Calu3 (cell line): Measurements from ENCODE around the gene WDFY2. TPM values are rescaled to one million over a fixed set of nuclear protein-coding genes. Genes with fewer than 3 reads are reported as not detected.
"Not testable (repeated sequence)": the region's sequence is repeated elsewhere in the genome, so short reads cannot be mapped to it uniquely, and the experiment has no call there.

Experiments
- BruUV-seq: library from RNA; stranded (reverse); fragments of 400-500 nt; replicated peaks from 2 replicates; lab custom pipeline; 2021; lab: Mats Ljungman, UMichigan
- CTCF ChIA-PET: fragments of 300-600 bp; sonication (Branson Sonifier 250); formaldehyde crosslinking; loops from one replicate; lab custom pipeline; 2022; ENCODE audit warnings: antibody characterized with exemption; lab: Charles Lee
- DNase-seq: peaks from one replicate; pipeline ENCODE4 v3.0.0; 2022
- H3K27ac Mint-ChIP-seq: one replicate; pipeline ENCODE4 v1.8.0; 2022; ENCODE audit warnings: mixed read lengths; ENCODE audit not compliant: unreplicated experiment
- H3K27me3 Mint-ChIP-seq: one replicate; pipeline ENCODE4 v1.8.0; 2022; ENCODE audit warnings: mixed read lengths; ENCODE audit not compliant: unreplicated experiment
- H3K36me3 Mint-ChIP-seq: one replicate; pipeline ENCODE4 v1.8.0; 2022; ENCODE audit warnings: mild to moderate bottlenecking, moderate library complexity, mixed read lengths; ENCODE audit not compliant: insufficient read depth, unreplicated experiment
- H3K4me1 Mint-ChIP-seq: one replicate; pipeline ENCODE4 v1.8.0; 2022; ENCODE audit warnings: mild to moderate bottlenecking, low read depth, mixed read lengths; ENCODE audit not compliant: unreplicated experiment
- H3K4me3 Mint-ChIP-seq: one replicate; pipeline ENCODE4 v1.8.0; 2022; ENCODE audit warnings: mild to moderate bottlenecking, low read depth, moderate library complexity, mixed read lengths; ENCODE audit not compliant: unreplicated experiment
- H3K9me3 Mint-ChIP-seq: one replicate; pipeline ENCODE4 v1.8.0; 2022; ENCODE audit warnings: low read depth, mixed read lengths; ENCODE audit not compliant: unreplicated experiment
- intact Hi-C: fragments of 100-400 bp; cut with micrococcal nuclease; formaldehyde crosslinking; loops from one replicate; pipeline ENCODE4 v1.10.0; 2022; ENCODE audit not compliant: unreplicated experiment
- total RNA-seq: library from RNA; stranded (reverse); gene quantifications from 2 replicates; pipeline ENCODE4 v1.2.3, GENCODE V29; 2022
- TF ChIP-seq, protein P1 (sequence below): fragments of 200-600 bp; IDR thresholded peaks from one replicate; pipeline ENCODE4 v1.8.0; 2022; ENCODE audit warnings: antibody characterized with exemption; ENCODE audit not compliant: unreplicated experiment

The WDFY2 gene
- total RNA-seq, 1 experiment from 2014 or later, result 5.9 TPM

DNA sequence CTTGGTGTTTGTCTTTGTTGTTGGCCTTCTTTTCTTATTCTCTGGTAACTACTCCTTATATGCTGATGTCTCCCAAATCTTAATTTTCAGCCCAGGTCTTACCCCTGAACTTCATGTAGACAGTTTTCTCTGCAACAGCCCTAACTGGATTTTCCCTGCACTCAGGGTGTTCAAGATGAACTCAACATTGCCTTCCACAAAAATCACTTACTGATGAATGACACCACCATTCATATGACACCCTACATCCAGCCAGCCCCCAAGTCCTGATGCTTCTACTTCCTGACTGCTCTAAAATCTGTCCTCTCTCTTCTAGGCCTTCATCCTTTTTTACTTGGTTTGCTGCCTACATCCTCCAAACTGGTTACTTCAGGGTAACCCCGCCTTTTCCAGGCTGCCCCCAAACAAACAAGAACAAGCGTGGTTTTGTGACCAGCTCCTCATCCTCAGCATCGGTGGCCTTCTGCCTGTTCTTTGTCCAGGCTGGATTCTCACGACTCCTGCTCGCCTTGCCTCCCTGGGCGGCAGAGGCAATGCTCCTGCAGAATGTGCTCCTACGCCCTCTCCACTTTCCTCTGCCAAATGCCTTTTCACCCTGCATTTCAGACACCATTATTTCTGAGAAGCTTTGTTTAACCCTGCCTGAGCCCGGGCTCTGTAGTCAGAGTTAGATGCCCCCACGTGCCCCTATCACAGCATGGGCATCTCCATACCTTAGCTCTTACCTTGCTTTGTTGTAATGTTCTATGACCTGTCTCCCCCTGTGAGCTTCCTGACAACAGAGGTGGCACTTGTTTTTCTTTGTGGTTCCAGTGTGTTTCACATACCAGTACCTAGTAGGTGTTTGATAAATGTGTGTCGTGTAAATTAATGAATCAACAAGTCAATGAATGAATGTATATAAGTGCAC, 61.8 kb downstream of the WDFY2 start:
- intact Hi-C loops, result no loop called here
- peaks cover 35% of the 10 kb centered on the region for H3K4me1 Mint-ChIP-seq
- no peaks in the 10 kb centered on the region for H3K9me3 Mint-ChIP-seq
- CTCF ChIA-PET, result interaction anchor here (0.6 to 0.8 kb wide), 2 partner anchors 16 to 715 kb away, joined by 3 to 4 read pairs; no protein-coding TSS in a partner anchor
- TF ChIP-seq, protein P1, sequence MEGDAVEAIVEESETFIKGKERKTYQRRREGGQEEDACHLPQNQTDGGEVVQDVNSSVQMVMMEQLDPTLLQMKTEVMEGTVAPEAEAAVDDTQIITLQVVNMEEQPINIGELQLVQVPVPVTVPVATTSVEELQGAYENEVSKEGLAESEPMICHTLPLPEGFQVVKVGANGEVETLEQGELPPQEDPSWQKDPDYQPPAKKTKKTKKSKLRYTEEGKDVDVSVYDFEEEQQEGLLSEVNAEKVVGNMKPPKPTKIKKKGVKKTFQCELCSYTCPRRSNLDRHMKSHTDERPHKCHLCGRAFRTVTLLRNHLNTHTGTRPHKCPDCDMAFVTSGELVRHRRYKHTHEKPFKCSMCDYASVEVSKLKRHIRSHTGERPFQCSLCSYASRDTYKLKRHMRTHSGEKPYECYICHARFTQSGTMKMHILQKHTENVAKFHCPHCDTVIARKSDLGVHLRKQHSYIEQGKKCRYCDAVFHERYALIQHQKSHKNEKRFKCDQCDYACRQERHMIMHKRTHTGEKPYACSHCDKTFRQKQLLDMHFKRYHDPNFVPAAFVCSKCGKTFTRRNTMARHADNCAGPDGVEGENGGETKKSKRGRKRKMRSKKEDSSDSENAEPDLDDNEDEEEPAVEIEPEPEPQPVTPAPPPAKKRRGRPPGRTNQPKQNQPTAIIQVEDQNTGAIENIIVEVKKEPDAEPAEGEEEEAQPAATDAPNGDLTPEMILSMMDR, result no peak
- no peaks in the 10 kb centered on the region for H3K27me3 Mint-ChIP-seq
- no peak overlapping the region for H3K4me3 Mint-ChIP-seq
- no TSS peak for BruUV-seq
- H3K27ac Mint-ChIP-seq, result peak overlapping the region; percentile 24
- no peak for DNase-seq
- no peaks in the 10 kb centered on the region for H3K36me3 Mint-ChIP-seq

DNA sequence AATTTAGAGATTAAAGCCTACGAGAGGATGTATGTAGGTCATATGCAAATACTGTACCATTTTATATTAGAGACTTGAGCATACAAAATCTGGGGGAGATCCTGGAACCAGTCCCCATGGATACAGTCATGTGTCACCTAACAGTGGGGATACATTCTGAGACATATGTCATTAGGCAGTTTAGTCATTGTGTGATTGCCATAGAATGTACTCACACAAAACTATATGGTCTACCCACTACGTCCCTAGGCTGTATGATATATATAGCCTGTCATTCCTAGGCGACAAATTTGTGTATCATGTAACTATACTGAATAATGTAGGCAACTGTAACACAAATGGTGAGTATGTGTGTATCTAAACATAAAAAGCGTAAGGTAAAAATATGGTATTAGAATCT, 62.8 kb downstream of the WDFY2 start:
- intact Hi-C loops, result no loop called here
- no peaks in the 10 kb centered on the region for H3K36me3 Mint-ChIP-seq
- peaks cover 4% of the 10 kb centered on the region for H3K9me3 Mint-ChIP-seq
- no peak for DNase-seq
- BruUV-seq, result no TSS peak
- H3K4me3 Mint-ChIP-seq, result no peak overlapping the region
- H3K27me3 Mint-ChIP-seq, result no peaks in the 10 kb centered on the region
- H3K27ac Mint-ChIP-seq, result no peak overlapping the region
- CTCF ChIA-PET, result no interaction called here
- TF ChIP-seq, protein P1, result no peak
- peaks cover 35% of the 10 kb centered on the region for H3K4me1 Mint-ChIP-seq

DNA sequence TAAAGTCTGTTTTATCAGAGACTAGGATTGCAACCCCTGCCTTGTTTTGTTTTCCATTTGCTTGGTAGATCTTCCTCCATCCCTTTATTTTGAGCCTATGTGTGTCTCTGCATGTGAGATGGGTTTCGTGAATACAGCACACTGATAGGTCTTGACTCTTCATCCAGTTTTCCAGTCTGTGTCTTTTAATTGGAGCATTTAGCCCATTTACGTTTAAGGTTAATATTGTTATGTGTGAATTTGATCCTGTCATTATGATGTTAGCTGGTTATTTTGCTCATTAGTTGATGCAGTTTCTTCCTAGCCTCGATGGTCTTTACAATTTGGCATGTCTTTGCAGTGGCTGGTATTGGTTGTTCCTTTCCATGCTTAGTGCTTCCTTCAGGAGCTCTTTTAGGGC, 67.9 kb downstream of the WDFY2 start:
- H3K36me3 Mint-ChIP-seq, H3K27me3 Mint-ChIP-seq, H3K27ac Mint-ChIP-seq, H3K4me1 Mint-ChIP-seq, H3K9me3 Mint-ChIP-seq, BruUV-seq, CTCF ChIA-PET, intact Hi-C loops, DNase-seq, H3K4me3 Mint-ChIP-seq: not testable (repeated sequence)

DNA sequence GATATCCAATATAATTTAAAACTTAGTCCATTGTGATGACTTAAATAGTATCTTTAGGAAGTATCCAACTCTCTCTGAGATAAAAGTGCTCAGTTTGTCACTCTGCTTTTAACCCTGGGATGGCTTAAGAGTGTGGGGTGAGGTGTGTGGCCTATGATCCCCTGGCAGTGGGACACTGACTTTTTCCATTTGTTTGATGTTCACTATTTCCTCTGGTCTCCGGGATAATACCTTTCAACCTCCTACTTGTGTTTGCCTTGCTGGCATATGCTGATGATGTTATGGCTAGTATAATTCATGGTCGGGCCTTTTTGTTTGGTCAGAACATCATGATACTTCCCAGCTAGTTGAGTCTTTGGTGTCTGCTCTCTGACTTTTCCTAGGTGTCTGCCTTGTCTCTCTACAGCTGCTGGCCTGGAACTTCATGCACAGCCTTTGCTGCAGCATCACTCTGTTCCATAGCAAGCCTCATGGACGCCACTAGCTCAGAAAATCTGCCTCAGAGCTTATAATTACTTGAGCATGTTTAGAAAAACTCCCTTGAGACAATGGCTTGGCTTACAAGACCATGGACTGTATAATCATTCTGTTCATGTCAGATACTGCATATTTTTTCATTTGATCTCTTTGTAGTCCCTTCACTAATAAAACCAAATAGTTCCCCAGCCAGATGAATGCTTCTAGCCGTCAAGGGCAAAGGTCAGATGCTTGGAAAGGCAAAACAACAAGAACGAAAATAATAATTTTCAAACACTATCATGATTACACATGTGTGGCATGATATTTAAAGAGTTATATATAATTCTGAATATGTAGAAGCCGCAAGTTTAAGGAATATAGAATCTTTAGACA, 75.2 kb downstream of the WDFY2 start:
- DNase-seq, result no peak
- TF ChIP-seq, protein P1, result no peak
- no peaks in the 10 kb centered on the region for H3K36me3 Mint-ChIP-seq
- intact Hi-C loops, result no loop called here
- no peaks in the 10 kb centered on the region for H3K4me1 Mint-ChIP-seq
- H3K27me3 Mint-ChIP-seq, result no peaks in the 10 kb centered on the region
- CTCF ChIA-PET, result no interaction called here
- H3K9me3 Mint-ChIP-seq, result peaks cover 6% of the 10 kb centered on the region
- H3K4me3 Mint-ChIP-seq, result no peak overlapping the region
- no peak overlapping the region for H3K27ac Mint-ChIP-seq
- no TSS peak for BruUV-seq
